NCI-H1436 (cell line): ENCODE measurements around the gene CDCP1.

Experiments
- DNase-seq: peaks from one replicate; lab custom pipeline; 2025; lab: John Stamatoyannopoulos, UW

The CDCP1 gene

GRCh38 chr3:45110509-45110833 is 35.7 kb downstream of the CDCP1 start:
- DNase-seq, result no peak

DNA sequence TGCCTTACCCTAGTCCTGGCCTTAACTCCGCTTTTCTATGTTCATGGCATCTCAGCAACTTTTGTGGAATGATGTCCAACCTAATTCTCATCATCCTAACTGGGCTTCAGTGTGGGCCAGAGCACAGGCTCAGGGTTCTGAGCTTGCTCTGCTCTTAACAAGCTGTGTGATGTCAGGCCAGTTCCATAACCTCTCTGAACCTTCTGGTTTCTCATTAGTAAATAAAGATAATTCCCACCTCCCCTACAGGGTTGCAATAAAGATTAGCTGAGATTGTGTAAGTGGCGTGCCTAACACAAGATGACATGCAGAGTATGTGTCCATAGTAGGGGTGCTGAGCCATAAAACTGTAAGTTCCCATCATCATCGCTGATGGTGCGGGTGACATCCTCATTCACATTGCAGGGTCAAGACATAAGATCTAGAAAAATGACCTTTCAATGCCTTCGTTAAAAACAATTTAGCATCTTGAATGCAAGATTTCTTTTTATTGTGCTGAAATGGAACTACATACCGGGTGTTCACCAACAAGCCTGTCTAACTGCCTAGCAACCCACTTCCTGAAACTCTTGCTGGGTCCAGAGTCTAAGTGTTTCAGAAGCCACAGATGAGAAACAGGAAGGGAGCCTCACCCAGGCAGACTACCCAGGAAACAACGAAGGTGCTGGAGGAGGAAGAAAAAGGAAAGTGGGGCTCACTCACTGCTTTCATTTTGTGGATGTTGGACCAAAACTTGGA is 36.2 kb downstream of the CDCP1 start:
- no peak for DNase-seq

DNA sequence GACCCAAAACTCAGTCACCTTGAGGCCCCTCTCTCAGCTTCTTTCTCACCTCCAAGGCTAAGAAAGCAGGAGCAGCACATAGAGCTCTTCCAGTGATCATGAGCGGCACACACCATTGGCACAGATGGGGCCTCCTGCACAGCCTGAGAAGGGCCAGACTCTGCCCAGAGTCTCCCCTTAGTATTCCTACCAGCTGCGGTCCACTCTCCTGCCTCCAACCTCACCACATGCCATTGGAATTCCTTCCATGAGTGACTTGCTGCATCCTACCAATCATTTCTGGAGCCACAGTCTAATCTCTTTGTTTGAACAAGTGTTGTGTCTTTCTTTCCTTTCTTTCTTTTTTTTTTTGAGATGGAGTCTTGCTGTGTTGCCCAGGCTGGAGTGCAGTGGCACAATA is 39.3 kb downstream of the CDCP1 start:
- no peak for DNase-seq

DNA sequence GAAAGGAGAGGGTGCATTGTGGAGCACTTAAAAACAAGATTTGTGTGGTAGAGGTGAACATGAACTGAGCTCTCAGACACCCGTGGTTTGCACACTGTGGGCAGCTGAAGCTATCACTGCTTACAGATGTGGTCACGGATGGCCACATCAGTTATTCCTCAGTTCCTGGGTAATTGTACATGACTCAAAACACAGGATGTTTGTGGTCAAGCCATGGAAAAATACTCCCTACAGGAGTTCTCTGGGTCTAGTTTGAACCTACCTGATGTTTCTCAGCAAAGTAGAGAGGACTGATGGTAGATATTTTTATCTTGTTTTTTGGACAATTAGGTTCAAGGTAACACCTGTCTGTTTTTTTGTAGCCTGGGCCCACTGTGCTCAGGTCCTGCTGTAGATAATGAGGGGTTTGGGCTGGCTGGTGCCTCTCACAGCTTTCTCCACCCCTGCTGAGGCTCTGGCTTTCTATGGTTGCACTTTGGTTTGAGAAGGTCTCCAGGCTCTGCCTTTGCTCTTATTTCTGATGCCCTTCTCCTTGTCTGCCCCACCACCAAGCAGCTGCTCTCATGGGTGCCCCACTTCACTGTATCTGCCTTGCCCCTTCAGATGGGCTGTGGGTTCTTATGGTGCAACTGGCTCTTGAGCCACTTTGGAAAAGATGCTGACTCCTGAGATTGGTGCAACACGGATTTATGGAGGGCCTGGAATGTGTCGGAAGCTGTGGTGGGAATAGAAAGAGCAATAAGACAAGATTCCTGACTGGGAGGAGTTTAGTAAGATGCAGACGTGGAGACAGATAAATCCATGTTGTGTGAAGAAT is 40.1 kb downstream of the CDCP1 start:
- DNase-seq, result no peak

GRCh38 chr3:45104715-45105711 is 41.2 kb downstream of the CDCP1 start:
- DNase-seq, result no peak

DNA sequence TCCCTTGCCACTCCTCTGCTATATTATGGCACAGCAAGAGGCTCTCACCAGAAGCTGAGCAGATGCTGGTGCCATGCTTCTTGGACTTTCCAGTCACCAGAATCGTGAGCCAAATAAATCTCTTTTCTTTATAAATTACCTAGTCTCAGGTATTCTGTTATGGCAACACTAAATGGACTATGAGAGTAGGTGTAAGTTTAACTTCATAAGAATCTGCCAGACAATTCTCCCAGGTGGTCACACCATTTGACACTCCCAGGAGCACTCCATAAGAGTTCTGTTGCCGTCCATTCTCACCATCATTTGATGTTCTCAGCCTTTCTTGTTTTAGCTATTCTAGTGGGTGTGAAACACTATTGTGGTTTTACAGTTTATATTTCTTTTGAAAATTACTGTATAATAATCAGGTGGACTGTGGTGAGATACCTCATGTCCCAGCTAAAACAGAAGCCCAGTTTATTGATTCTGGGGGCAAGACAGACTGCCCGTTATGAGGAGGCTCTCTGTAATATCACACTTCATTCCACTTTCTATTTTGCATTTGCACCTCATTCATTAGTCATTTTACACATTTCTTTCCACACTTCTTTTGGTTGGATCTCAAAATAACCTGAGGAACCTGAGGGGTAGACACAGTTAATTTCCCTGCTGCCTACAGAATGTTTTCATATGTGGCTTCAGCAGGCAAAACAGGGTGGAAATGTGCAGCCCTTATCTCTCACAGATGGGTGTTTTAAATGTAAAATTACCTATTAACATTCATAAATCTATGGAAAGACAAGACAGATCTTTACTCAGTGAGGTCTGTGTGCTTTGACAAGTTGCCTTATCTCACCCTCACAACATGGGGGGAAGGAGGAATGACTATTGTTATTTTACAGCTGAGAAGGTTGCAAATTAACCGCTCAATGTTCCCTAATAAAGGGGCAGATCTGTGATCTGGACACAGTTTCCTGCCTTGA is 42.1 kb downstream of the CDCP1 start:
- no peak for DNase-seq

- DNase-seq, result no peak
These were observed 42.8 kb downstream of the CDCP1 start for GRCh38 chr3:45103334-45103733.

DNA sequence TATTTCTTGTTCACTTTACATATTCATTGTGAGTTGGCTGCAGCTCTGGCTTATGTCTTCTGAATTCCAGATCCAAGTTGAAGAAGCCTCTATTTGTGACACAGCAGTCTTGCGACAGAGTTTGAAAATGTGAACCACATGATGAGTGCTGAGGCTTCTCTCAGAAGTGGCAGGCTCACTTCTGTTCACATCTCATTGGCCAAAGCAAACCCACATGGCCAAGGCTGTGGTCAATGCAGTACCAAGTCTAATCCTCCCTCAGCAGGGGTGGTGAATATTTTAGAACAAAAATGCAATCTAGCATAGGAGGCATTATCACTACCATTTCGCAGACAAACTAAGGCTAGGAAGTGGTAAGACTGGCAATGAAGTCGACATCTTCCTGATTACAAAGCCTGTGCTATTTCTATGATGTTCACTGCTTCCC is 45.2 kb downstream of the CDCP1 start:
- no peak for DNase-seq

DNA sequence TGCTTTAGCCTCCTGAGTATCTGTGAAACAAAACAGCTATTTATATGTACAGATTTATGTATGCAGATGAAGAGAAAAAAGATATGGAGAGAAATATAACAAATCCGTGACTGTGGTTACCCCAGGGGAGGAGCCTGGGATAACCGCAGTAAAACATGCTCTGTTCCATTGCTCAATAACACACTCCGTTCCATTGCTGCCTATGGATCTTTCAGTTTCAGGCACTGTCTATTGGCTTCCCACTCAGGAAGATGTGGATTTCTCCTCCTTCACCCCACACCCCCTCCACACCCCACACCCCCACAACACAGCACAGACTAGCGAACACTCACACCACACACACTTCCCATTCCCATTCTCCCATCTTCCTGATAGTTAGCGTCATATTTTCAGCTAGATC is 47.9 kb downstream of the CDCP1 start:
- no peak for DNase-seq

GRCh38 chr3:45097296-45097883 is 48.8 kb downstream of the CDCP1 start:
- DNase-seq, result no peak

DNA sequence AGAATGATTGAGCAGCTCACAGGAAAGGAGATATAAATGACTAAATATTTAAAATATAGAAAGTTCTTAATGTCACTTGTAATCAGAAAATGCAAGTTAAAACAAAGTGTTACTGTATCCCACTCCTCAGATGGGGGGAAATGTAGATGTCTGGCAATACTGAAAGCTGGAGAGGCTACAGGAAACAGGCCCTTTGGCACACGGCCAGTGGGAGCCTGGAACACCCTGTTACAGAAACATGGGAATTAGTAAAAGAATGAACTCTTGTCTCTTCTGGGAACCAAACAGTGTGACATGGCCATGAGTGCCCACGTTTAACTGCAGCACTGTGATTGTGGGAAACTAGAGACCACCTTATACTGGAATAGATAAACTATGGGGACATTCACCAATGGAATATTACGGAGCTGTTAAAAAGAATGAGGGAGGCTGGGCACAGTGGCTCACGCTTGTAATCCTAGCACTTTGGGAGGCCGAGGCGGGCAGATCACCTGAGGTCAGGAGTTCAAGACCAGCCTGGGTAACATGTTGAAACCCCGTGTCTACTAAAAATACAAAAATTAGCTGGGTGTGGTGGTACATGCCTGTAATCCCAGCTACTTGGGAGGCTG is 50.2 kb downstream of the CDCP1 start:
- DNase-seq, result no peak

DNA sequence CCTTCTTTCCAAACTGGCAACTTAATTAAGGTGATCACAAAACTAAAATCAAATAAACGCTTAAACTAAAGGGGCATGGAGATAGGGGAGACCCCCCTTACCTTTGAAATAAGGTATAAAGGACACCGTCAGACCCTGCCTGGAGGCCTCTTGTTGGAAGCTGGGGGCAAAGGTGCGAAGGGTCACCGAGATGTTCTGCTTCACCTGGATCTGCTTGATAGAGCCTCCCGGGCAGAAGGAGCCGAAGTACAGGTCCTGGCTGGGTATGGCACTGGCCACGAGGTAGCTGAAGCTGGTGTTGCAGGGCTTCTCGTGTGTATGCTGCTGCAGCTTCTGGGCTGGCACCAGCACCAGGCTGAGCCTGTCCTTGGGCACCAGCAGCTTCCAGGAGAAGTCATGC is 53.0 kb downstream of the CDCP1 start:
- no peak for DNase-seq

- DNase-seq, result no peak
These were observed 53.8 kb downstream of the CDCP1 start for GRCh38 chr3:45092132-45093031.

GRCh38 chr3:45090855-45091254 is 55.3 kb downstream of the CDCP1 start:
- no peak for DNase-seq

- DNase-seq, result no peak
These were observed 57.4 kb downstream of the CDCP1 start for GRCh38 chr3:45088543-45089358.

GRCh38 chr3:45087155-45087554 is 59.0 kb downstream of the CDCP1 start:
- no peak for DNase-seq

- no peak for DNase-seq
These were observed 61.1 kb downstream of the CDCP1 start for GRCh38 chr3:45084820-45085816.
